ENCODE measurements around the gene PPP1R3D. TPM values are rescaled to one million over a fixed set of nuclear protein-coding genes. Genes with fewer than 3 reads are reported as not detected.
"Not testable (repeated sequence)": the region's sequence is repeated elsewhere in the genome, so short reads cannot be mapped to it uniquely, and the experiment has no call there.

The PPP1R3D gene
- total RNA-seq, 1 experiment from 2014 or later: 7.4 TPM

DNA sequence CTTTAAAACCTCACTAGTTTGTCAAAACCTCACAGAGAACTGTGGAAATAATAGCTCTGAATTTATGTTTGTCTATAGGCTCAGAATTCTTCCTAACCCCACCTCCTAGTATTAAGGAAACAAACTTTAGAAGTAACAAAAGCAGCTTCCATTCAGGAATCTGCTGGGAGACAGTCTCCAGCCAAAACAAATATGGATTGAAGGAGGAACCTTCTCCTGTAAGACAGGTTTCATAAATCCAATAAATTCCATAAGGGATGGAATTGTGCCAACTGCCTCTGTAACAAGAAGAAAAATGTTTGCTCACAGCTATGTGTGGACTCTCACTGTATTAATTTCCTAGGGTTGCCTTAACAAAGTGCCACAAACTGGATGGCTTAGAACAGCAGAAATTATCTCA, 14.2 kb downstream of the PPP1R3D start:
- H3K27me3 ChIP-seq (replicated peaks): no peaks in the 10 kb centered on the region
- no peak overlapping the region for H3K27ac ChIP-seq
- no peak for DNase-seq (ENCODE audit: low read depth in 1 of 2, low spot score in 2 of 2)
- H3K4me3 ChIP-seq: no peak overlapping the region
- H3K9me3 ChIP-seq (replicated peaks): no peaks in the 10 kb centered on the region
- no peaks in the 10 kb centered on the region for H3K36me3 ChIP-seq
- H3K4me1 ChIP-seq (replicated peaks): peaks cover 7% of the 10 kb centered on the region; the same call in 1 of the 2 replicates

- no peak for DNase-seq (ENCODE audit: low read depth in 1 of 2, low spot score in 2 of 2)
- H3K27me3 ChIP-seq (replicated peaks): no peaks in the 10 kb centered on the region
- H3K36me3 ChIP-seq: no peaks in the 10 kb centered on the region
- no peak overlapping the region for H3K4me3 ChIP-seq
- no peak overlapping the region for H3K27ac ChIP-seq
- no peaks in the 10 kb centered on the region for H3K9me3 ChIP-seq (replicated peaks)
- H3K4me1 ChIP-seq (replicated peaks): peaks cover 12% of the 10 kb centered on the region
Observed at GRCh38 chr20:59925359-59925758, 14.7 kb downstream of the PPP1R3D start.

DNA sequence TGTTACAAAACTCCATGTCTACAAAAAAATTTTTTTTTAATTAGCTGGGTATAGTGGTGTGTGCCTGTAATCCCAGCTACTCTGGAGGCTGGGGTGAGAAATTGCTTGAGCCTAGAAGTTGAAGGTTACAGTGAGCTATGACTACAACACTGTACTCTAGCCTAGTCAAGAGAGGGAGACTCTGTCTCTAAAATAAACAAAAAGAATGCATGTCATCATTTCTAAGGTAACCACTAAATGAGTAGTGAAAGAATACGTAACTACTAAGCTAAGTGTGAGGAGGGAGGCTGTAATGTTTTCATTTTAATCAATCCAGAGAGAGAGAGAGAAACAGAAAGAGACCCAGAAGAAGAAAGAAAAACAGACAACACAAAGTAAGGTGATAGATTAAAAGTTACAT, 16.6 kb downstream of the PPP1R3D start:
- Histone ChIP-seq H3K27ac (no peak overlapping the region), H3K4me3 (no peak overlapping the region), H3K36me3 (no peaks in the 10 kb centered on the region), H3K9me3 (replicated peaks) (no peaks in the 10 kb centered on the region), H3K4me1 (replicated peaks) (peaks cover 14% of the 10 kb centered on the region), H3K27me3 (replicated peaks) (no peaks in the 10 kb centered on the region)
- DNase-seq (ENCODE audit: low read depth in 1 of 2, low spot score in 2 of 2): no peak

GRCh38 chr20:59920944-59921343, 19.2 kb downstream of the PPP1R3D start:
- Histone ChIP-seq H3K4me1 (replicated peaks) (peaks cover 14% of the 10 kb centered on the region), H3K4me3 (no peak overlapping the region), H3K27ac (peak overlapping the region; percentile 25), H3K36me3 (no peaks in the 10 kb centered on the region), H3K9me3 (replicated peaks) (no peaks in the 10 kb centered on the region), H3K27me3 (replicated peaks) (no peaks in the 10 kb centered on the region)
- DNase-seq (ENCODE audit: low read depth in 1 of 2, low spot score in 2 of 2): peak in 1 of 2 experiments; percentile 45

DNA sequence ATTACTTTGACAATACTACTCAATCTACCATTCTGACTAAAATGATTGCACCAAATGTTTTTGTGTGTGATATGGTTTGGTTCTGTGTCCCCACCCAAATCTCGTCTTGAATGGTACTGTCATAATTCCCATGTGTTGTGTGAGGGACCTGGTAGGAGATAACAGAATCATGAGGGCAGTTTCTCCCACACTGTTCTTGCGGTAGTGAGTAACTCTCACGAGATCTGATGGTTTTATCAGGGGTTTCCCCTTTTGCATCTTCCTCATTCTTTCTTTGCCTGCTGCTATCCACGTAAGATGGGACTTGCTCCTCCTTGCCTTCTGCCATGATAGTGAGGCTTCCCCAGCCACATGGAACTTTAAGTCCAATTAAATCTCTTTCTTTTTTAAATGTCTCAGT, 27.5 kb downstream of the PPP1R3D start:
- H3K27ac ChIP-seq: no peak overlapping the region
- no peaks in the 10 kb centered on the region; the same call in 1 of the 2 replicates for H3K9me3 ChIP-seq (replicated peaks)
- H3K4me3 ChIP-seq: no peak overlapping the region
- no peaks in the 10 kb centered on the region for H3K27me3 ChIP-seq (replicated peaks)
- H3K36me3 ChIP-seq: no peaks in the 10 kb centered on the region
- no peaks in the 10 kb centered on the region for H3K4me1 ChIP-seq (replicated peaks)
- no peak for DNase-seq (ENCODE audit: low read depth in 1 of 2, low spot score in 2 of 2)

- Histone ChIP-seq H3K4me1 (replicated peaks) (no peaks in the 10 kb centered on the region), H3K4me3 (no peak overlapping the region), H3K36me3 (no peaks in the 10 kb centered on the region)
Observed at GRCh38 chr20:59911041-59911440, 29.1 kb downstream of the PPP1R3D start.

GRCh38 chr20:59908855-59909254, 31.2 kb downstream of the PPP1R3D start:
- no peaks in the 10 kb centered on the region for H3K36me3 ChIP-seq
- no peaks in the 10 kb centered on the region; the same call in 1 of the 2 replicates for H3K27me3 ChIP-seq (replicated peaks)
- no peak overlapping the region for H3K4me3 ChIP-seq
- DNase-seq (ENCODE audit: low read depth in 1 of 2, low spot score in 2 of 2): no peak
- no peaks in the 10 kb centered on the region; the same call in 1 of the 2 replicates for H3K9me3 ChIP-seq (replicated peaks)
- H3K27ac ChIP-seq: no peak overlapping the region
- no peaks in the 10 kb centered on the region for H3K4me1 ChIP-seq (replicated peaks)

More at GRCh38 chr20:59911041-59911440, 29.1 kb downstream of the PPP1R3D start:
- Histone ChIP-seq H3K27me3 (replicated peaks) (no peaks in the 10 kb centered on the region), H3K9me3 (replicated peaks) (no peaks in the 10 kb centered on the region; the same call in 1 of the 2 replicates), H3K27ac (no peak overlapping the region)
- DNase-seq (ENCODE audit: low read depth in 1 of 2, low spot score in 2 of 2): no peak

DNA sequence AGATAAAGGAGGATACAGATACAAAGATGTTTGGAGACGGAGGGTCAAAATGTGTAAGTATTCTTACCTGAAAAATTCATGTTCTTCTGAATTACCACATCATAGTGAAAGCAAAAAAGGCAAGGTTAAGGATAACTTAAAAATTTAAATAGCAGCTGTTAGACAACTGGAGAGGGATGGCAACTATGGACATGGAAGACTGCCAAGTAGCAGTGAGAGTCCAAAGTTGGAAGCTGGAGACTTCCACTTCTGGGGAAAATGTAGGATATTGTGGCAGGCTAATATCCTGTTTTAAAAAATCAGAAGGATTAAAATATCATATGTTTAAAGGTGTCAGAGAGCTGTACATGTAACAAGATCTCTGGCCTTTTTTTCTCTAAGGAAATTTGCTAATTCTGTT, 36.5 kb downstream of the PPP1R3D start:
- no peaks in the 10 kb centered on the region for H3K36me3 ChIP-seq
- H3K27ac ChIP-seq: no peak overlapping the region
- no peak for DNase-seq (ENCODE audit: low read depth in 1 of 2, low spot score in 2 of 2)

DNA sequence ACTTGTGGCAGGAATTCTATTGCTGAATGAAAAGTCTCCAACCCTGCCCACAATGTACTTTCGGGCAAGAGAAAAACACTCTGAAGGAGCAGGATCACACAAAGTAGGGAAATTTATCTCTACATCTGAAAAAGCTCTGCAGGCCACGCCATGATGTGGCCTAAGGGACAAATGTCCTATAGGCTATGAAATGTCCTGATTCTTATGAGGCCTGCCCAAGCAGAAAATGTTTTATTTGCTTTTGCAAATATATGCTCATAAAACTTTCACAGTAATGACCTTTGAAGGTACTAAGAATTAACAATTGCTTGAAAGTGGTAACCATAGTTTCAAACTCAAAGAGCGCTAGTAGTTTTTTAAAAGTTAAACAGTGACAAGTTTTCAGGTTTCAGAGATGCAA, 37.6 kb downstream of the PPP1R3D start:
- Histone ChIP-seq H3K36me3 (no peaks in the 10 kb centered on the region), H3K27me3 (replicated peaks) (no peaks in the 10 kb centered on the region; the same call in 1 of the 2 replicates), H3K9me3 (replicated peaks) (no peaks in the 10 kb centered on the region), H3K4me1 (replicated peaks) (no peaks in the 10 kb centered on the region), H3K4me3 (no peak overlapping the region), H3K27ac (no peak overlapping the region)
- DNase-seq (ENCODE audit: low read depth in 1 of 2, low spot score in 2 of 2): no peak

More for the DNA sequence above, 36.5 kb downstream of the PPP1R3D start:
- no peaks in the 10 kb centered on the region; the same call in 1 of the 2 replicates for H3K27me3 ChIP-seq (replicated peaks)
- H3K4me1 ChIP-seq (replicated peaks): no peaks in the 10 kb centered on the region
- H3K4me3 ChIP-seq: no peak overlapping the region
- no peaks in the 10 kb centered on the region; the same call in 1 of the 2 replicates for H3K9me3 ChIP-seq (replicated peaks)

DNA sequence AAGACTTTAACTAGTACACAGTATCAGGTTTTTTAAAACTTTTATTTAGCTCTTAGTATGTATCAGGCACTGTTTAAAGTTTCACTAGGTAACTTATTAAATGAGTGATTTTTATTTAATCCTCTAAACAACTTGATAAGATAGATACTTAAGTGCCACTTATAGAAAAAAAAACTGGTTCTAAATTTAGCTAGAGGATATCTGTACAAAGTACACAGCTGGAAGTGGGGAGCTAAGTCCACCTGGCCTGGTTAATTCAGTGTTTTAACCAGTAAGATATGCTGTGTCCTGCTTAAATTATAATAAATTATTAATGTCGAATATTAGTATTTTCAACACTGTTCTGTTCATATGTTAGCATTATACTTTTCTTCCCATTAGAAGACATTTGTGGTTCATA, 44.2 kb downstream of the PPP1R3D start:
- Histone ChIP-seq H3K27ac (no peak overlapping the region), H3K4me3 (no peak overlapping the region), H3K27me3 (replicated peaks) (no peaks in the 10 kb centered on the region), H3K9me3 (replicated peaks) (no peaks in the 10 kb centered on the region), H3K36me3 (no peaks in the 10 kb centered on the region), H3K4me1 (replicated peaks) (no peaks in the 10 kb centered on the region)
- DNase-seq (ENCODE audit: low read depth in 1 of 2, low spot score in 2 of 2): no peak

DNA sequence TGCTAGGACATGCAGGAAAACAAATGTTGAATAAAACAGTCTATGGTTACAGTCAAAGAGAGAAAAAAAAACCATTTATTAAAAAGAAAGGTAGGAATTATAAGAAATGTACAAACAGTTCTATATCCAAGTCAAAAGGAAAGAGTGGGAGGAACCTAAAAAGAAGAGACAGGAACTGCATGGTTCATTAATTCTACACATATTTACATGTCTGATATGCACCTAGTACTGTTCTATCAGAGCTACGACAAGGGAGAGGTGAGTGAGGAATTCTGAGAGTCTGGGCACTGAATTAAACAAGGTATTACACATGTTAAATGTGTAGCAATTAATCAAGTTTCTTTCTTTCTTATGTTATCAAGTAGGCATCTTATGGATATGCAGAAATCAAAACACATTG, 48.5 kb downstream of the PPP1R3D start:
- Histone ChIP-seq H3K27me3 (replicated peaks) (no peaks in the 10 kb centered on the region), H3K27ac (no peak overlapping the region), H3K4me1 (replicated peaks) (no peaks in the 10 kb centered on the region), H3K4me3 (no peak overlapping the region), H3K36me3 (no peaks in the 10 kb centered on the region), H3K9me3 (replicated peaks) (no peaks in the 10 kb centered on the region)
- no peak for DNase-seq (ENCODE audit: low read depth in 1 of 2, low spot score in 2 of 2)

GRCh38 chr20:59890035-59890434, 50.1 kb downstream of the PPP1R3D start:
- not testable (repeated sequence) for DNase-seq (ENCODE audit: low read depth in 1 of 2, low spot score in 2 of 2); H3K27ac ChIP-seq; H3K36me3 ChIP-seq; H3K4me3 ChIP-seq; H3K4me1 ChIP-seq (replicated peaks); H3K9me3 ChIP-seq (replicated peaks); H3K27me3 ChIP-seq (replicated peaks)

- no peak overlapping the region for H3K4me3 ChIP-seq
- no peak for DNase-seq (ENCODE audit: low read depth in 1 of 2, low spot score in 2 of 2)
Observed at GRCh38 chr20:59888050-59888449, 52.1 kb downstream of the PPP1R3D start.

More at GRCh38 chr20:59888050-59888449, 52.1 kb downstream of the PPP1R3D start:
- Histone ChIP-seq H3K4me1 (replicated peaks) (no peaks in the 10 kb centered on the region), H3K27me3 (replicated peaks) (no peaks in the 10 kb centered on the region; the same call in 1 of the 2 replicates), H3K27ac (no peak overlapping the region), H3K36me3 (no peaks in the 10 kb centered on the region), H3K9me3 (replicated peaks) (no peaks in the 10 kb centered on the region)

All from SJSA1 (cell line).